Fibroblast of villous mesenchyme (primary cell): ENCODE data around the gene ALKBH4. TPM values are rescaled to one million over a fixed set of nuclear protein-coding genes. Genes with fewer than 3 reads are reported as not detected.

Source experiments
- DNase-seq: peaks from one replicate; pipeline ENCODE4 v3.0.0-alpha.2; 2010; ENCODE audit warnings: low read depth
- H3K4me3 ChIP-seq: 2 replicates; pipeline ENCODE4 v1.5.1; 2011; ENCODE audit warnings: low read depth, mild to moderate bottlenecking, low read length
- CTCF ChIP-seq: IDR thresholded peaks from 2 replicates; pipeline ENCODE4 v1.5.1; 2012; ENCODE audit warnings: low read depth, mild to moderate bottlenecking, low read length; ENCODE audit not compliant: insufficient read depth
- total RNA-seq: library from RNA; depleted of rRNA; stranded (reverse); fragments of >200 nt; gene quantifications from 2 replicates; pipeline ENCODE4 v1.2.3, GENCODE V29; 2012

The ALKBH4 gene
- total RNA-seq, 1 donor = 10.8 TPM

- no peak overlapping the region for H3K4me3 ChIP-seq
- no peak for DNase-seq
- no peak for TF ChIP-seq CTCF
These were observed 18.1 kb downstream of the ALKBH4 start for GRCh38 chr7:102446387-102447156.

GRCh38 chr7:102445674-102446071 lies 19.0 kb downstream of the ALKBH4 start:
- DNase-seq = no peak
- H3K4me3 ChIP-seq = no peak overlapping the region
- no peak for TF ChIP-seq CTCF

- no peak for TF ChIP-seq CTCF
- H3K4me3 ChIP-seq = no peak overlapping the region
- no peak for DNase-seq
These were observed 19.5 kb downstream of the ALKBH4 start for GRCh38 chr7:102444961-102445673.

DNA sequence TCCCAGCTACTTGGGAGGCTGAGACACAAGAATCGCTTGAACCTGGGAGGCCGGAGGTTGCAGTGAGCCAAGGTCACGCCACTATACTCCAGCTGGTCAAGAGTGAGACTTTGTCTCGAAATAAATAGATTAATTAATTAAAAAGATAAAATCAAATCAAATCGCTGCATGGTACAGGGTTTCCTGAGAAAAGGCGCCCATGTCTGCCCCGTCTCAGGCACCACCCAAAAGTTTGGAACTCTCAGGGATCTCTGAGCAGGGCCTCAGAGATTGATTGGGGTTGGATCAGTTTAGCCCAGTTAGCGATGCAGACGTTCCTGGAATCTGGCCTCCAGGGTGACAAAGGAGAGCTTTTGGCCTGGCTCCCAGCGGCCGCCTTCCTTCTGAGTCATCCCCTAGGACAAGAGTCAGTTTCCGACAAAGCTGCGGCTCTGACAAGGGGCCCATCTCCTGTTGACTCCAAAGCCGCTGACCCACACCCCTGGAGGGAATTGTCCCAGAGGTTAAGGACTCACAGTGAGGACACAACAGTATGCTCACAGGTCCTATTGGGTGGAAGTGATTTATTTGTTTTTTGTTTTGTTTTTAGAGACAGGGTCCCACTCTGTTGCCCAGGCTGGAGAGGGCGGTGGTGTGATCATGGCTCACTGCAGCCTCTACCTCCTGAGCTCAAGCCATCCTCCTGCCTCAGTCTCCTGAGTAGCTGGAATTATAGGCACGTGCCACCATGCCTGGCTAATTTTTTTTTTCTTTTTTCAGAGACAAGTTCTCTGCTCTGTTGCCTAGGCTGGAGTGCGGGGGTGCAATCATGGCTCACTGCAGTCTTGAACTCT lies 24.5 kb downstream of the ALKBH4 start:
- DNase-seq = peak; percentile 76
- no peak overlapping the region for H3K4me3 ChIP-seq
- no peak for TF ChIP-seq CTCF

- TF ChIP-seq CTCF = no peak
- DNase-seq = no peak
- no peak overlapping the region for H3K4me3 ChIP-seq
These were observed 28.5 kb downstream of the ALKBH4 start for GRCh38 chr7:102436118-102436517.

- no peak for DNase-seq
- peak overlapping the region; percentile 81 for H3K4me3 ChIP-seq
- no peak for TF ChIP-seq CTCF
These were observed 30.6 kb downstream of the ALKBH4 start for GRCh38 chr7:102434039-102434486.
